IPS-NIHi7 (cell line): ENCODE measurements around the gene LRRFIP1.
"Not testable (repeated sequence)": the region's sequence is repeated elsewhere in the genome, so short reads cannot be mapped to it uniquely, and the experiment has no call there.

Source experiments
- DNase-seq: peaks from one replicate; pipeline ENCODE4 v3.0.0; 2012; ENCODE audit warnings: mixed read lengths; ENCODE audit errors: extremely low spot score

LRRFIP1 gene

DNA sequence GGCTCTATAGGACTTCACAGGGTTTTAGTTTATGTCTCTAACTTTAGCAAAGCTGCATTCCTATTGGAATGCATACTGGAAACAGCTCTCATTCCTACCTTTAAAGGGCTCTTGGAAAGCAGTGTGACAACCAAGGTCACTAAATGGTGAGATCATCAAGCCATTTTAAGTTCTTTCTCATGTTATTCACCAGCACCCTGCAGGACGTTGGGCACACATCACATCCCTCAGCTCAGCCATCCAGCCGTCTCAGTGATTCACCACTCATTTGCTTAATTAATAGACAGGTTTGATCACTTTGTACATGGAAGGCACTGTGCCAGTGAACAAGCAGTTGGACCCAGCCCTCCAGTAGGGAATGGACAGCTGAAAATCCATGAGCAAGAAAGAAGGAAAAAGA, 139.0 kb downstream of the LRRFIP1 start:
- DNase-seq = no peak

DNA sequence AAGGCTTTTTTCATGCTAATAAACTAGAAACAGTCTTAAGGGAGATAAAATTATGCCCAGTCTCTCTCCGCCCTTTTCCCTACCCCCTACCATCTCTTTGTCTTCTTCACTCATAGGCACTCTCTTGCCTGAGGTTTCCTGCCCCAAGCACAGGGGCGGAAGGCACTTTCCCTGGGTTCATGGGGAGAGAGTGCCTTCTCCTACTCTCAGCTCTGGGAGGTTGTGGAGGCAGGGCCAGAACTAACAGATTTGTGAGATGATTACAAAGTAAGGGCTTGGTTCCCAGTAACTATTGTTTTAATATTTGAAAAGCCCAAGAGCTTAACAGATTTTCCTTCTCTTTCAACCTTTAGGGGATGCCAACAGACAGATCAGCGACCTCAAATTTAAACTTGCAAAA, 145.1 kb downstream of the LRRFIP1 start:
- DNase-seq = no peak

DNA sequence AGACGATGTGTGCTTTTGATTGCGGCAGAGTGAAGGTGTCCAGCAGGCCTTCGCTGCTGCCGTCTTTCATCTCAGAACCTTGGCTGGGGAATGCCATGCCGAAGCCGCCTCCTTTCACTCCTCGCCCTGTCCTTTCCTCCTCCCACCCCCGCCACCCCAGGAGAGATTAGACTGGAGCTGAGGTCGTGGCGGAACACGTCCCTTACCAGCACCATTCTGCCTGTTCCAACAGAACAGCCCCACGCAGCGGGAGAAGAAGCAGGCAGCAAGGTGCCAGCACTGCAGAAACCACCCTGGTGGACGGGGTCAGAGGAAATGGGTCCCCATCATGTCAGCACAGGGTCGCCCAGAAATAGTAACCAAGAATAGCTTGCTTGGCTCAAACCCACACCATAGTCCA, 146.4 kb downstream of the LRRFIP1 start:
- no peak for DNase-seq

DNA sequence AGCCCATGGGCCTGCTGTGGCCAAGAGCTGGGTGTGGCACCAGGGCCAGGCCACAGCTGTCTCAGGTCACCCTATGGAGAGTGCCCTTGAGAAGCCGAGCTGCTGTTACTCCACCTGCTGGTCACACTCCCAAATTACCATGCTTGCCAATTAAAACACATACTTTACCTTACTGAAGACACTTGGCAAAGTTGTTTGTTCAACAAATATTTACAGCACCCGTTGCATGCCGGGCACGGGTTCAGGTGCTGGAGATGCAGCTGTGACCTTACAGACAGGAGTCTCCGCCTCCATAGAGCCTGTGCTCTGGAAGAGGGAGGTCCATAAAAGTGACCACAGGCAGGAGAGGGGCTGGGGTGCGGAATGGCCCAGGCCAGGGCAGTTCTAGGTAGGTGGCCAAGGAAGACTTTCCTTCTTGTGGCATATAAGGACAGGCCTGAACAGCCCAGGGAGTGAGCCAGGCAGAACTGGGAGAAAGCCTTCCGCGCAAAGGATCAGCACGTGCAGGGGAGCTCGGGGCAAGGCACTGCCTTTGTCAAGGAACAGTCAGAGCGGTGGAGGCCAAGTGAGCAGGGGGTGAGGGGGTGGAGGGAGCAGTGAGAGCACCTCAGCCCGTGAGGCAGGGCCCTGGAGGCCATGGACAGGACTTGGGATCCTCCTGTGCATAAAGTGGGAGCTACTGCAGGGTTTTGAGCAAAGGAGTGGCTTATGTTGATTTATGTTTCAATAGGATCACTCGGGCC, 147.6 kb downstream of the LRRFIP1 start:
- peak; percentile 86 for DNase-seq

DNA sequence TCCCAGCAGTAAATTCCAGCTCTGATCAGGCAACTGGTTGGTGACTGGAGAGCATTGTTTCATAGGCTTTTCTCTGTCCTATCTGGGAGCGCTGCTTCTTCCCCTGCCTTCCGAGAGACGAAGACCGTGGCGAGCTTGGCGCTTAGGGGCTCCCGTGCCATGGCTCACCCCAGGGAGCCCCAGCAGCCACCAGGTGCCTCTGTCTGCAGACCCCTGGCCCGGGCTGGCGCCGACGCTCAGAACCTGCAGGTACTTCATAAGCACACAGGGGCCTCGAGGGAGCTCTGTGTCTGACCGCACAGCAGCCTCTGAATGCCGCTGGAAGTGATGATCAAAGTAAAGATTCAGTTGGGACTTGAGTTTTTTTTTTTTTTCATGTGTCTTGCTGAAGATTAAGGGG, 152.1 kb downstream of the LRRFIP1 start:
- no peak for DNase-seq

DNA sequence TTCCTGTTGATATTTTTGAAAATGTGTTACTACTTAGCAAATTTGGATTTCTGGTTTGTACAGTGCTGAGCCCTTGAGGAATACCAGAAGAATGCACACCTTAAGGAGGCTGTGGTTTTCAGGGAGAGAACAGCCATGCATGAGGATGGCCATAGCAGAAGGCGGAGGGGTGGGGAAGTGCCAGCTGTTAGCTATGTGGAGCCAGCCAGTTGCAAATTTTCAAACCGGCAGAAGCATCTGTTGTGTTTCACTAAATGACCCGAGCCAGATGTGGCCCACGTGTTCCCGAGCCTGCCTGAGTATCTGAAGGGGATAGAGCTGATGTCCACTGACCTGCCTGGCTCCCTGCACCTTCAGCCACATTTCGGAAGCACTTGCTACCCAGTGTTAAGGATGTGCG, 154.8 kb downstream of the LRRFIP1 start:
- DNase-seq = no peak

DNA sequence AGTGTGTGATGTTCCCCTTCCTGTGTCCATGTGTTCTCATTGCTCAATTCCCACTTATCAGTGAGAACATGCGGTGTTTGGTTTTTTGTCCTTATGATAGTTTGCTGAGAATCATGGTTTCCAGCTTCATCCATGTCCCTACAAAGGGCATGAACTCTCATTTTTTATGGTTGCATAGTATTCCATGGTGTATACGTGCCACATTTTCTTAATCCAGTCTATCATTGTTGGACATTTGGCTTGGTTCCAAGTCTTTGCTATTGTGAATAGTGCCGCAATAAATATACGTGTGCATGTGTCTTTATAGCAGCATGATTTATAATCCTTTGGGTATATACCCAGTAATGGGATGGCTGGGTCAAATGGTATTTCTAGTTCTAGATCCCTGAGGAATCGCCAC, 156.3 kb downstream of the LRRFIP1 start:
- not testable (repeated sequence) for DNase-seq

DNA sequence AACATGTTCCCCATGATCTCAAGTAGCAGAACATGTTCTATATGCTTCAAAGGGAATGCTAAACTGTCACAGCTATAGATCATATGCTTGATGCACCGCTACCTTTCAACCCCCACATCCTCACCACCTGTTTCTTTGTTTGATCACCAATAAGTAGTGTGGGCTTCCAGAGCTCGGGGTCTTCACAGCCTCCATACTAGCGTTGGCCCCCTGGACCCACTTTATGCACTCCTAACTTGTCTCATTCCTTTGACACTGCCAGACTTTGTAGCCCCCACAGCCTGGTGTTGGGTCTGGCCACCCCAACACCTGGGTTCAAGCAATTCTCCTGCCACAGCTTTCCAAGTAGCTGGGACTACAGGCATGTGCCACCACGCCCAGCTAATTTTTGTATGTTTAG, 159.5 kb downstream of the LRRFIP1 start:
- no peak for DNase-seq

DNA sequence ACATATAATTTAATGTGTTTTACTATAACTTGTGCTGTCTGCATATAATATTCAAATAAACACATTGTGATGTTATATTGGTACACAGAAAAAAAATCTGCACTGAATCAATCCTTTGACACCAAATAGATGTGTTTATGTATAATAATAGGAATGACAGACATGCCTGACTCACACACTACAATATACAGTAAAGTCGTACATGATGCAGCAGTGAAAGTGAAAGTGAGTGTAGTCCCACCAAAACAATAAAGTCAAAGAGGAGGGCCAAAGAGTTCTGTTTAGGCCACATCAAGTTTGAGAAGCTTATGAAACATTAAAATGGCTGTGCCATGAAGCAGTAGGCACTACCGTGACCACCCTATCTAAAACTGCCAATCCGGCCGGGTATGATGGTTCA, 163.0 kb downstream of the LRRFIP1 start:
- DNase-seq = no peak

DNA sequence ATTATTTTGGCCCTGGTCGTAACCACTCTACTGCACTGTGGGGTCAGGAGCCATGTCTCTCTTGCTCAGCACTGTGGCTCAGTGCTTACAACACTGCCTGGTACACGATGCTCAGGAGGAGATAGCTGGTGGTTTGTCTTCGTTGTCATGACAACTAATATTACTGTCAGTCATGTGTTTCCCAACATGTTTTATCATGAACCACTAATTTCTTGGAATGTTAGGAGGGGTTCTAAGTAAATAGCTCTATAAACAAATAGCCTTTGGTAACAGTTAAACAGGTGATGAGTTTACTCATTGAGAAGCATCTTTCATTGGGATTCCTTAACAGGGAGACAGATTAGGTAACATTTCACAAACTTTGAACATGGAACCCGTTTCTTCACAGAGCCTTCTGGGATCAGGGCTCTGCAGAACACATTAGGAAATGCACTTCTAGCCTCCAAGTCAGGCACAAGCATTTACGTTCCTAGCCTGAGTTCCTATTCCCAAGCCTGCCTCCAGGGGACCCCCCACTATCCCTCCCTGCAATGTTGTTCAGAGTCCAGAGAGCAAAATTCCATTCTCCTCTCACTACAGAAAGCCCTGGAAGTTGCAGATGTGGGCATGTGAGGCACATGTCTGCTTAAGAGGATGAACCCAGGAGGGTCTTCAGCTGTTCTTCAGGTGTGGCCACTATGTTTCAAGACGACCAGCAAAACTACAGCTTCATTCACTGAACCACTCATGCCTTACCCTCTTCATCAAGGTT, 164.8 kb downstream of the LRRFIP1 start:
- peak; percentile 63 for DNase-seq

DNA sequence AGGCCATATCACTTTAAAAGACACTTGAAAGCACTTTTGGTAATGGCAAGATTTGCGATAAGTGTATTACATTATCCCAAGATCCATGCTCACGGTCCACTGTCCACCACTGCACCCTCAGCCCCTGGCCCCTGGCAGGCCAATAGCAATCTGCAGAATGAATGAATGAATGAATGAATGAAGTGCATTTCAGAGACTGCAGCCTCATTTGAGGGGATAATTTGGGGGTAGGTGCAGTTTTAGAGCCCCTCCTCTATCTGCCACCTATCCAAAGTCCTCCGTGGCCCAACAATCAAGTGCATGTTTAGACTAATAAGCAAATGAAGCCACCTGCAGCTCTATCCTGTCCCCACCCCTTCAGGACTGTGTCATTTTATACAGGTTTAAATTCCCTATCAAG, 169.9 kb downstream of the LRRFIP1 start:
- no peak for DNase-seq

DNA sequence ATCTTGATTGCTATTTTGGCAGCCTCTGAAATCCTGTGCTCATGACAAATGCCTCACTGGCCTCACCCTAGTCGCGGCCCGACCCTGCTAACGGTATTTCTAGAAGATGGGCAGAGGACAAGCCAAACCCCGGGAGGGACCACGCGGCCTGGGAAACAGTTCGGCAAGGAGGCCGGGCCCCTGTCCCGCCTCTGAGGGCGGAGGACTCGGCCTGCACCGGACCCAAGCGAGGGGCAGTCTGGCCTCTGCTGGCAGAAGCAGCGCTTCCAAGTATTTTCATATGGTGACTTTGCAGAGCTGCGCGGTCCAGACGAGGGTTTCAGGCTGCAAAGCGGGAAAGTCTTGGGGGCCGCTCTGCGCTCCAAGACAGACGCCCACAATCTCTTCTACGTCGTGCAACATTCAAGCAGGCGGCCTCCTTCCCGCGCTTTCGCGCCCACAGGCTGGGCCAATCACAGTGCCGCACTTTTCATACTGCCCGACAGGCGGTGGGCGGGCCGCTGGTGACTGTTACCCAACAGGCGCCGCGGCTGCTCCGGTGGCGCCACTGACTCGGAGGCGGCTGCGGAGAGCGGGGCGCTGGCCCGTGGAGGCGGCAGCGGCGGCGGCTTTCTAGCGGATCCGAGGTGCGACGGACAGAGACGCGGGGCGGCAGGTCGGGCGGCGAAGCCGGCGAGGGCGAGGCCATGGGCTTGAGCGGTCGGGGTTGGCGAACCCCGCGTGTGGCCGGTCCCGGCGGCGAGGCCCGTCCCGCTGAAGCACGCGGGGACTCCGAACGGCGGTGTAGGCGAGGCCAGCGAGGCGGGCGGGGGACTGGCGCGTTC, 171.1 kb downstream of the LRRFIP1 start, which contains the start of gene RBM44:
Gene RBM44 (plus strand): TSS at position 544 of the 824 bp plus-strand sequence. CDS start 14,831 bp downstream, outside the sequence.
- DNase-seq = no peak

DNA sequence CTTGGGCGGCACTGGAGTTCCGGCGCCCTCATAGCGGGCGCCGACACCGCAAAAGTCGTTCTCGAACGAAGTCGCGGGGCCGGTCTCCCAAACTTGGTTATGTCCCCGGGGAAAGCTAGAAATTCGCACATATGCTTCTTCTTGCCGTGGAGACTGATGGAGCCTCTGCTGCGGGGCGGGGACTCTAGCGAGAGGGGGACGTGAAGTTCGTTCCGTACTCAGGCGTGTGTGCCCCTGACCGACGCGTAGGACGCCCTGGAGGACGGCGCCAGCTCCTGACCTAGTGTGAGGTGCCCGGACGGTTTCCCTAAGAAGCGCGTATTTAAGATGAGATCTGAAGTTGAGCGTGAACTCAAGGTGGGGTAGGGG, 171.7 kb downstream of the LRRFIP1 start:
- DNase-seq = no peak

DNA sequence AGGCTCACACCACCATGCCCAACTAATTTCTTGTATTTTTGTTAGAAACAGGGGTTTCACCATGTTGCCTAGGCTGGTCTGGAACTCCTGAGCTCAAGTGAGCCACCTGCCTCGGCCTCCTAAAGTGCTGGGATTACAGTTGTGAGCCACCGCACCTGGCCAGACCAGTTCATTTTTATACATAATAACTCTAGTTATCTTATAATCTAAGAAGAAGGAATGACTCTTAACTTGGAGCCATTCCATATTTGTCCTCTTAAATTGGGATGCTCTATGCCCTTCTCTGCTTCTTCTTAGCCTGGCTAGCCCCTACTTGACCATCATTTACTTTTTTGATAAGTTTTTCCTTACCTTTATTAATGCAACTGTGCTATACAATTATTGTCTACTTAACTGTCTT, 174.1 kb downstream of the LRRFIP1 start:
- DNase-seq = no peak

DNA sequence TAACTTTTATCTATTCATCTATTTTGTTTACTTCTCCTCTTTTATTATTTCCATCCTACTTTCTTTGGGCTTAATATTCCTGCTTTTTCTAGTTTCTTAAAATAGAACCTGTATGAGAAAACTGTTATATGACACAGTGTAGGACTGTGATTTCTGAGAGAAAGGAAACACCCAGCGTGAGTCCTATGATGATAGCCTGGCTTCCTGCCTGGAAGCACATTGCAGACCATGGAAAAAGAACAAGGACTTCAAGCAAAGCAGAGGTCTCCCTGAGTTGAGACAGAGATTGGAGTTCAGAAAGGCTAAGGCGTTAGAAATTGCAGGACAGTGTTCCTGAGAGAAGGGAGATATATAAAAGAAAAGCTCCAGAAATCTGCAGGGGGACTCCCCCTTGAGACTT, 178.9 kb downstream of the LRRFIP1 start:
- no peak for DNase-seq

DNA sequence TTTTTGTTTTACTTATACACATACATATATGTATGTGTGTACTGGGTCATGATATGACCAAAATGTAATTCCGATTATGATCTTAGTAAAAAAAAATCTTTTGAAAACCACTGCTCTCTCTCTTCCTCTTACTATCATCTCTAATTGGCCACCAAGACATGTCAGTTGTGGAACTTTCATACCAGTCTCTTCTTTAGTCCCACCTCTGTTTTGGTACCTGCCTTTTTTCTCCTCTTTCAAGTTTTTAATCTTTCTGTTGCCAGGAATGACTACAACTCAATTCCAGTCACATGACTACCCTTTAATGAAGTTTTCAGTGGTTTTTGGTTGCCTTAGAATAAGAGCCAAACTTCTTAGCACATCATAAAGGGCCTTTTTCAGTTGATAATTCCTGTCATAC, 188.2 kb downstream of the LRRFIP1 start:
- no peak for DNase-seq

DNA sequence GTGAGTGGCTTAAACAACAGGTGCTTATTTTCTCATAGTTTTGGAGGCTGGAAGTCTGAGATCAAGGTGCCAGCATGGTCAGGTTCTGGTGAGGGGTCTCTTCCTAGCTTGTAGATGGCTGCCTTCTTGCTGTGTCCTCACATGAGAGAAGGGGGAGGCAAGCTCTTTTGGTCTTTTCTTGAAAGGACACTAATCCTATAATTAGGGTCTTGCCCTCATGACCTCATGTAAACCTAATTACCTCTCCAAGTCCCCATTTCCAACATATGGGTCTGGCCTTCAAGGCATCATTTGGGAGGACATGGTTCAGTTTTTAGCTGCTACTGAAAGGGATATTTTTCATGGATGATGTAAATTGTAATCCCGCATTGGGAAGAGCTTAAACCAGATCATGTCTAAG, 189.1 kb downstream of the LRRFIP1 start:
- no peak for DNase-seq

DNA sequence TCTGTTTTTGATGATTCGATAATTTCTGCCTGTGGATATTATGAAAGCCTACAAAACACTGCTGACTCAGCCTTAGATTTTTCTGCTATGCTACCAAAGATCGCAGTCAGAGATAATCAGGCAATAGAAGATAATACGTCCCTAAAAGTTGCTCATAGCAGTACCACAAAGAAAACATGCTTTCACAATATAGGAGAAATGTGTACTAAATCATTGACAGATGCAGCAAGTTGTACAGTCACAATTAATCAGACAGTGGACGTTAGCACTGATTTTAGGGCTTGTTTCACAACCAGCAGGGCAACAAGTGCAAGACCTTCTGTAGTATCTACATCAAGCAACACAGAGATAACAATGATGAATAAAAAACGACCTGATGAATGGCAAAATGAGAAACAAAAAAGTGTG, 190.7 kb downstream of the LRRFIP1 start:
- no peak for DNase-seq

DNA sequence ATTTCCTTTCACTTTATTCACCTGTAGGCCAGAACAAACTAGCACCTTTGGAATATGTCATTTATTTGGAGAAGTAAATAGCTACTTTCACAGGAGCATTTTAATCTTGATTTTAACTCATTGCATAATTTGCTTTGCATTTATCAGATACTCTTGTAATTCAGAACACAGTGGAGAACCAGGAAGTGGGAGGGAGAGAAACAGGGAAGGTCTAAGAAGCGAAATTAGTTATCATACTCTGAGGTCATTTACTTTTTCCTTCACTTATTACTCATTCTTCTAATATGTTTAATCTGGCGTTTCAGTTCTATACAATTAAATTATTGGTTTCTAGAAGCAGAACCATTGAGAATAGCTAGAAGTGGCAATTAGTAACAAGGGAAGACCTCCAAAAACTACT, 191.8 kb downstream of the LRRFIP1 start:
- no peak for DNase-seq

DNA sequence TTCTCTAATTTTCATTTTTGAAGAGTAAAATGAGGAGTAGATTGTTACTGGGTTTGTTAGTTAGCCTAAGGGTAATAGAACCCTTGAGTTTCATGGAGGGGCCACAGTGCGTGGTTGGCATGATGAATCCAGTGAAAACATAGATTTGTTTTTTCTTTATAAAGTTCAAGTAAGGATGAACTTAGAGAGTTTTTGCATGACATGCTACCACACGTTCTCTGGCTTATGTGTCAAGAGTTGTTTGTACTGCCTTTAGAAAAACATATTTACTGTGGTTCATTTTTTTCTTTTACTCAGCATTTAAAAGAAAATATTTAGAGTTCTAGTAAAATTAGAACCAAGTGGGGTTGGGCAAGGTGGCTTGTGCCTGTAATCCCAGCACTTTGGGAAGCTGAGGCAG, 193.0 kb downstream of the LRRFIP1 start:
- DNase-seq = no peak

DNA sequence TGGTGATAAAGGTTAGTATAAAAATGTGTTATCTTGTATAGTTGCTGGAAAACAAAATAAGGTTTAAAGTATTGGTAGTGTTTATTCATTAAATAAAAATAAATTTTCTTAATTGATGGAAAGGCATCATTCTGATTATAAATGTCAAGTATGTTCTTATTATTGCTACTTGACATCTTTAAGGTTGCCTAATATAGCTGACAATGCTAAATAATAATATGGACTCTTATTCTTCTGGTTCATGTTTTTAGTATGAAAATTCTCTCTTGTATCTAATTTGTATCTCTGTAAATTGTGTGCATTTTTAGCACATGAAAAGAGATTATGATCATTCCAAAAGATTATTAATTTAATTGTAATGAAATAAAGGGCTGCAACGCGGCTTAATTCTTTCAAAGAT, 196.2 kb downstream of the LRRFIP1 start:
- DNase-seq = no peak

DNA sequence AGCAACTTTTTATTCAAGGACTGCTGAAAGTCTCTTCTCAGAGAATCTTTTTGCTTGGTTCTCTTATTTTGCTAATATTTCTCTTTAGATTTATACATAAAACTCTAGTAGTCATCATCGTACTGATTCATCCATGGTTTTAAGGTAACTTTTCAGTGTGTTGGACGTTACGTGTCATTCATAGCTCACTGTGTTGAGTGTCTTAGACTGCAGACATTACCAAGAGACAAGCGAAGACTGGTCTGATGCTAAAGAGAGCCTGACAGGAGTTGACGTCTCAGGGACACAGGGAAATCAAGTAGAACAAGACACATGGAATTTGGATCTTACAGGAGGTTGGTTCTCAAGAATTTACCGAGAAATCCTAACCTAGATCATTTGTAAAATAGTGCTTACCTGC, 196.7 kb downstream of the LRRFIP1 start:
- DNase-seq = no peak
